Measurements from ENCODE around the gene CALCB.
"Not testable (repeated sequence)": the region's sequence is repeated elsewhere in the genome, so short reads cannot be mapped to it uniquely, and the experiment has no call there.

The CALCB gene

DNA sequence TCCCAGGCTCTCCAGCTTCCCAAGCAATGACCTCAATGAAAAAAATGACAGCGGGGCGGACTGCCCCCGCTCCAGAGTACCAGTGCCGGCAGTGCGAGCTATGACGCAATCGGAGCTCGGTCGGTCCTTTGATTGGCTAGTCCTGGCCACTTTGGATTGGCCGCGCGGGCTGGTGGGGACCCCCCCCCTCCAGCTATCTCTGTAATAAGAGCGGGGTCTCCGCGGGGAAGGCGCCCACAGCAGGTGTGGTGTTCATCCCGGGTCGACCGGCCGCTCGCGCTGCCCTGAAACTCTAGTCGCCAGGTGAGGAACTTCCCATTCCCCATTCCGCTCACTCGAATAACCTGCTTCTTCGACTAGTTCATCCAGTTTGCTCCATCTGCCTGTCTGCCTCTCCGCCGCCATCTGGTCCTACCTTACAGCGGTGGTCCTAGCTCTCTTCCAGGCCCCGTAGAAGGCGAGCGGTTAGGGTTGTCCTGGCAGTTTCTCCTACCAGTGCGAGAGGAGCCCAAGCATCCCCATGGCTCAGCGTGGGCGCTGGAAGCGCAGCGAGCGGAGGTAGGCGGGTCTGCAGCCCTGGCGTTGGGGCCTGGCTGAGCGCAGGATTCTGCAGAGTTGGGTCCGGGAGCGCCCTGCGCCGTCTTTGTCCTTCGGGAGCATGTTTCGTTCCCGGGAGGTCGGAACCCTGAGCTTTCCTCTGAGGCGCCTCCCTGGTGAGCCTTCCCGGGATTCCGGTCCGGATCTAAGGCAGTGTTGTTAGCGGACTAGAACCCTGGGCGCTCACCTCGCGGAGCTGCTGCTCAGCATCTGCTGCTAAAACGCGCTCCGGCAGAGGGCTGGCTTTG lies at the start of gene CALCB:
Gene CALCB (plus strand): TSS at position 233 of the 845 bp plus-strand sequence. CDS start 1,126 bp downstream, outside the sequence.
- H3K4me3 ChIP-seq (ENCODE audit: low read depth, low read length): no peak within 1 kb of the TSS
- no peak for DNase-seq (ENCODE audit: low read depth)

DNA sequence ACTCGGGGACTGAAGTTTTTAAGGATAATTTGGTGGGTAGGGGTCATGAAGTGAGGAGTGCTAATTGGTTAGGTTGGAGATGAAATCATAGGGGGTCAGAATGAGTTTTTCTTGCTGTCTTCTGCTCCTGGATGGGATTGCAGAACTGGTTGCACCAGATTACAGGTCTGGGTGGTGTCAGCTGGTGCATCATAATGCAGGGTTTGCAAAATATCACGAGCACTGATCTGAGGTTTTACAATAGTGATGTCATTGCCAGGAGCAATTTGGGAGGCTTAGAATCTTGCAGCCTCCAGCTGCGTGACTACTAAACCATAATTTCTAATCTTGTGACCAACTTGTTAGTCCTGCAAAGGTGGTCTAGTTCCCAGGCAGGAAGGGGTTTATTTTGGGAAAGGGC lies 46.4 kb upstream of the CALCB start:
- TF ChIP-seq POLR2A (IDR thresholded peaks at IDR 0.05; ENCODE audit: extremely low read depth, insufficient read length) (no peak), CTCF (IDR thresholded peaks at IDR 0.05; ENCODE audit: low read depth, low read length) (no peak), MYC (IDR thresholded peaks at IDR 0.05; ENCODE audit: low read depth, low read length) (no peak), MAX (IDR thresholded peaks at IDR 0.05; ENCODE audit: low read depth, low read length) (no peak)
- no peak for DNase-seq (ENCODE audit: low read depth)
- H3K4me3 ChIP-seq (ENCODE audit: low read depth, low read length): no peak overlapping the region

More for the DNA sequence above, at the start of gene CALCB:
- TF ChIP-seq MYC (IDR thresholded peaks at IDR 0.05; ENCODE audit: low read depth, low read length) (no peak), MAX (IDR thresholded peaks at IDR 0.05; ENCODE audit: low read depth, low read length) (no peak), POLR2A (IDR thresholded peaks at IDR 0.05; ENCODE audit: extremely low read depth, insufficient read length) (no peak), CTCF (IDR thresholded peaks at IDR 0.05; ENCODE audit: low read depth, low read length) (no peak)

DNA sequence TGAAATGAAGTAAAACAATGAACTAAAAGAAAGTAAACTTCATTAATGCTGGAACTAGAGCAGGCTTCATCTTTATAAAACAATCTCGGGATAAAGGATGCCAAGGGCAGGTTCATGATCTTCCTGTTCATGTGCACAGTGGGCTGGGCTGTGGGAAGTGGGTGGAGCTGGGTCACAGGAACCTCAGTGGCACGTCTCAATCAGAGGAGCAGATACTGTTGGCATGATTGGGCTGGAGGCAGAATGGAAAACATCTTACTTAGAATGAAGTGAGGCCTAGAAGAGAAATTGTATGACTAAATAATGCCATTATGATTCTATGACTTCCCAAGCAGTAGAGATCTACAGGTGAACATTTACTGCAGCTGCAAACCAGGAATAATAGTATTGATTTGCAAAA lies 45.4 kb upstream of the CALCB start:
- TF ChIP-seq MAX (IDR thresholded peaks at IDR 0.05; ENCODE audit: low read depth, low read length) (no peak), CTCF (IDR thresholded peaks at IDR 0.05; ENCODE audit: low read depth, low read length) (no peak), POLR2A (IDR thresholded peaks at IDR 0.05; ENCODE audit: extremely low read depth, insufficient read length) (no peak), MYC (IDR thresholded peaks at IDR 0.05; ENCODE audit: low read depth, low read length) (no peak)

GRCh38 chr11:15028379-15028778 lies 45.0 kb upstream of the CALCB start:
- DNase-seq (ENCODE audit: low read depth): no peak
- TF ChIP-seq MAX (IDR thresholded peaks at IDR 0.05; ENCODE audit: low read depth, low read length) (no peak), CTCF (IDR thresholded peaks at IDR 0.05; ENCODE audit: low read depth, low read length) (no peak), POLR2A (IDR thresholded peaks at IDR 0.05; ENCODE audit: extremely low read depth, insufficient read length) (no peak)
- no peak overlapping the region for H3K4me3 ChIP-seq (ENCODE audit: low read depth, low read length)

More for the DNA sequence above, 45.4 kb upstream of the CALCB start:
- H3K4me3 ChIP-seq (ENCODE audit: low read depth, low read length): no peak overlapping the region
- no peak for DNase-seq (ENCODE audit: low read depth)

DNA sequence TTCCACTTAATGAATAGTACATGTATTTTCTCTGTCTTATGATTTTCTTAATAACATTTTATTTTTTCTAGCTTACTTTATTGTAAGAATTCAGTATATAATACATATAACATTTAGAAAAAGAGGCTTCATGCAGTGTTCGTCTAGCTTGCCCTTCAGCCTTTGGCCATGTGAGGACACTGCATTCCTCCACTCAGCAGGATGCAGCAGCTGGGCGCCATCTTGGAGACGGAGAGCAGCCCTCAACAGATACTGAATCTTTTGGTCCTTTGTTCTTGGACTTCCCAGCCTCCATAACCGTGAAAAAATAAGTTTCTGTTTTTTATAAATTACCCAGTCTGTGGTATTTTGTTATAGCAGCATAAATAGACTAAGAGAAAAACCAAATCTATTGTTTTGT lies 41.4 kb upstream of the CALCB start:
- not testable (repeated sequence) for H3K4me3 ChIP-seq (ENCODE audit: low read depth, low read length); DNase-seq (ENCODE audit: low read depth)

GRCh38 chr11:15034687-15035267 lies 38.6 kb upstream of the CALCB start:
- DNase-seq (ENCODE audit: low read depth): no peak
- no peak for TF ChIP-seq CTCF (IDR thresholded peaks at IDR 0.05; ENCODE audit: low read depth, low read length)
- TF ChIP-seq MYC (IDR thresholded peaks at IDR 0.05; ENCODE audit: low read depth, low read length): no peak
- TF ChIP-seq POLR2A (IDR thresholded peaks at IDR 0.05; ENCODE audit: extremely low read depth, insufficient read length): no peak
- TF ChIP-seq MAX (IDR thresholded peaks at IDR 0.05; ENCODE audit: low read depth, low read length): no peak

More at GRCh38 chr11:15034687-15035267, 38.6 kb upstream of the CALCB start:
- no peak overlapping the region for H3K4me3 ChIP-seq (ENCODE audit: low read depth, low read length)
